Melanocyte of skin (primary cell): Measurements from ENCODE around the gene NDN. TPM values are rescaled to one million over a fixed set of nuclear protein-coding genes. Genes with fewer than 3 reads are reported as not detected.

ENCODE experiments used
- total RNA-seq, 2 donors: library from RNA; depleted of rRNA; stranded (reverse); fragments of >200 nt; gene quantifications; 2 replicates each; pipeline ENCODE4 v1.2.3, GENCODE V29; 2012

NDN gene
- total RNA-seq, result 10 to 100 TPM; 53.9 to 72.6 TPM

GRCh38 chr15:23687143-23687470 is at the start of gene NDN:
Gene NDN, minus strand, starts transcription at chr15:23687305. Its CDS starts 88 bp downstream, at chr15:23687217.

GRCh38 chr15:23647421-23648370 is 39.4 kb downstream of the NDN start, which contains the start of gene MAGEL2:
Gene MAGEL2, minus strand, starts transcription at chr15:23647867. Its CDS starts 125 bp downstream, at chr15:23647742.

Other genes starting within 250 kb of the NDN start
- not detected for gene GOLGA6L2, start 240.1 kb downstream of the NDN start, total RNA-seq
- 1 to 10 TPM in 1 of 2 donors, under 1 TPM in 1; 0.34 to 7.0 TPM for gene MKRN3, start 121.6 kb downstream of the NDN start, total RNA-seq
- gene MAGEL2, start 39.4 kb downstream of the NDN start, total RNA-seq, result under 1 TPM; under 0.01 TPM